GM10266 (cell line): ENCODE data around the gene PMM2.

ENCODE experiments used
- DNase-seq: peaks from one replicate; pipeline ENCODE4 v3.0.0; 2012; ENCODE audit errors: extremely low spot score
- CTCF ChIP-seq: IDR thresholded peaks from 2 replicates; pipeline ENCODE4 v1.5.1; 2012; ENCODE audit warnings: mild to moderate bottlenecking, low read depth; ENCODE audit not compliant: control insufficient read depth, insufficient read depth; ENCODE audit errors: missing control alignments

Gene PMM2

GRCh38 chr16:8760021-8760420 is 37.6 kb upstream of the PMM2 start:
- DNase-seq, result no peak
- no peak for TF ChIP-seq CTCF

- no peak for DNase-seq
- TF ChIP-seq CTCF, result no peak
These were observed 36.6 kb upstream of the PMM2 start for GRCh38 chr16:8761078-8761477.

- TF ChIP-seq CTCF, result no peak
- DNase-seq, result no peak
These were observed 35.4 kb upstream of the PMM2 start for GRCh38 chr16:8762254-8762653.

GRCh38 chr16:8763083-8763482 is 34.6 kb upstream of the PMM2 start:
- no peak for TF ChIP-seq CTCF
- DNase-seq, result no peak

- no peak for DNase-seq
- TF ChIP-seq CTCF, result no peak
These were observed 33.7 kb upstream of the PMM2 start for GRCh38 chr16:8763899-8764298.

GRCh38 chr16:8764525-8765250 is 33.0 kb upstream of the PMM2 start:
- no peak for DNase-seq
- no peak for TF ChIP-seq CTCF

GRCh38 chr16:8767176-8767575 is 30.5 kb upstream of the PMM2 start:
- no peak for DNase-seq
- TF ChIP-seq CTCF, result no peak
